Mucosa of gallbladder (tissue), 1 donor: ENCODE results near the gene ADAMTS1. TPM values are rescaled to one million over a fixed set of nuclear protein-coding genes. Genes with fewer than 3 reads are reported as not detected.
"Not testable (repeated sequence)": the region's sequence is repeated elsewhere in the genome, so short reads cannot be mapped to it uniquely, and the experiment has no call there.

Source experiments
- DNase-seq: peaks from one replicate; pipeline ENCODE4 v3.0.0-alpha.2; 2020; ENCODE audit warnings: low spot score
- total RNA-seq: library from RNA; stranded (reverse); gene quantifications from one replicate; pipeline ENCODE4 v1.2.1, GENCODE V29; 2021
- donor health status: DM: no; HTN: no; CAD: no.

ADAMTS1 gene
- total RNA-seq, result 74.7 TPM

GRCh38 chr21:26845066-26845758, at the start of gene ADAMTS1:
Gene ADAMTS1 (minus strand): TSS chr21:26845409. CDS start chr21:26844954, 455 bp downstream.
- peak; percentile 86 for DNase-seq

- no peak for DNase-seq
These were observed 46.9 kb upstream of the ADAMTS1 start for GRCh38 chr21:26892151-26892550.

GRCh38 chr21:26888931-26889330, 43.7 kb upstream of the ADAMTS1 start:
- no peak for DNase-seq

DNA sequence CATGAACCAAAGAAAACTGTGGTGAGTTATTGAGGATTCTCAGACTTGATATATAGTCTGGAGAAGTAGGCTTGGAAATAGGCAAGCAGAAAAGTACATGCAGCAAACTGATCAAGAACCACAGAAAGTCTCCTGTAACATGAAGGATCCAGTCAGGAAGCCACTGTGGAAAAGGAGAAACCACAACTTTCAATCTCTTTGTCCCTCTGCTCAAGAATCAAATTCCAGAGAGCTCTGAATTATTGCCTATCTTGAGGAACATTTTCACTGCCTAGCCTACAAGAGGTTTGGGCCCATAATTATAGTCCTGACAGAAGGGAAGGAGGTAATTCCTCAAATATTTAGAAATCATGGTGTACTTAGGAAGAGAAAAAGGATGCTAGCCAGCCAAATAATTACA, 43.0 kb upstream of the ADAMTS1 start:
- no peak for DNase-seq

GRCh38 chr21:26887251-26887650, 42.0 kb upstream of the ADAMTS1 start:
- DNase-seq, result no peak

- DNase-seq, result no peak
These were observed 39.2 kb upstream of the ADAMTS1 start for GRCh38 chr21:26884436-26884835.

- no peak for DNase-seq
These were observed 38.6 kb upstream of the ADAMTS1 start for GRCh38 chr21:26883768-26884167.

DNA sequence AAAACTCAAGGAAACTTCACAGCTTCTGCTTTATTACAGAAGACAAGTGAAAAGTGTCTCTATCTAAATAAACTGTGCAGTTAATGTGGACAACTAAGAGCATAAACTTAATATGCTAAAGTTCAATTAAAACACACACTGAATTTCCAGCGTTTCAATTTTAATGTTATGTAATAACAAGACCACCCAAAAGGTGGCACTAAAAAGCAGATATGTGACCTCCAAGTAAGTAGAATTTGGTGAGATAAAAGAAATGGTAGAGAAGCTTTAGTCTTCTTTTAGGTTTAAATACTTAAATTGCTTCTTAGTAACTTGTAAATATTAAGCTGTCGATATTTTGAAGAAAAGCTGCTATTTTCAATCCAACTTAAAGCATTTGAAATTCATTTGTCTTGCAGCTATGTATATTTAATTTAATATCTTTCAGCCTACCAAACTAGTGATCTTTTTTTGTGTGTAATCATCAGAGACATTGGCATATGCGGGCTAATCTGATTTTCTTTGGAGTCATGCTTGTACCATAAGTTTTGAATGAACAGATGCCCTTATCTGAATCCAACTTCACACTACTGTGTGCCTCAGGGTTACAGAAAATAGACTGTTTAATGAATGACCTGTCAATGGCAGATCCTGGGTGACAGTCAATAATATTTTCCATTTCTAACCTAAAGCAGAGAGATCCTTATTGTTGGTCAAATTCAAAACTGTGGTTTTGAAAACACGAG, 36.5 kb upstream of the ADAMTS1 start:
- DNase-seq, result no peak

GRCh38 chr21:26877018-26877417, 31.8 kb upstream of the ADAMTS1 start:
- DNase-seq, result no peak

DNA sequence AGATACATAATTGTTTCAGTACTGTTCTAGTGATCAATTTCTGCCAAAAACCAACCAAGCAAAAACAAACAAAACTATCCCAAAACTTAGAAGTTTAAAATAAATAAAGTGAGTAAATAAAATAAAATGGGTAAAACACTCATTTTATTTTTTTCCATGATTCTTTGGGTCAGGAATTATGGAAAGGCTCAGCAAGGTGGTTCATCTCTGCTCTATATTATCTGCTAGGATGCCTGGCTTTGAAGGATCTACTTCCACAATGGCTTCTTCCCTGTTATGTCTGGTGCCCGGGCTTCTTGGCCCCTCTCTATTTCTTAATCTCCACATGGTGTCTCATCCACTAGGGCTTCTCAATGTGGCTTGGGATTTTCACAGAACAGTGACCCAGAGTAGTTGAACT, 29.1 kb upstream of the ADAMTS1 start:
- DNase-seq, result no peak

DNA sequence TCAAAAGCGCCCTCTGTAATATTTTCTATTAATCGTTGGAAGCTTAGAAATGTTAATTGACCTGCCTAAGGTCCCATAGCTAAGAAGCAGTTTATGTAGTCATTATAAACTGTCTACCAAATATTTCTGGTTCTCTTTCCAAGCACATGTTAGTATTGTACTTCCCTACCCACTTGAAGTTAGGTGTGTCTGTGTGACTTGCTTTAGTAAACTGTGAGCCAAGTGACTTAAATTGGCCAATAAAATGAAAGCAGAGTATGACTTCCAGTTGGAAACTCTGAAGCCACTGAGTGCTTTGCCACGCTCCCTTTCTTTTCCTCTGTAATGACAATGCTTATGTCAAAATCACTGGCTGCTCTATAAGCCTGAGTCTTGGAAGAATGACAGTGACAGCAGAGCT, 20.6 kb upstream of the ADAMTS1 start:
- DNase-seq, result no peak

DNA sequence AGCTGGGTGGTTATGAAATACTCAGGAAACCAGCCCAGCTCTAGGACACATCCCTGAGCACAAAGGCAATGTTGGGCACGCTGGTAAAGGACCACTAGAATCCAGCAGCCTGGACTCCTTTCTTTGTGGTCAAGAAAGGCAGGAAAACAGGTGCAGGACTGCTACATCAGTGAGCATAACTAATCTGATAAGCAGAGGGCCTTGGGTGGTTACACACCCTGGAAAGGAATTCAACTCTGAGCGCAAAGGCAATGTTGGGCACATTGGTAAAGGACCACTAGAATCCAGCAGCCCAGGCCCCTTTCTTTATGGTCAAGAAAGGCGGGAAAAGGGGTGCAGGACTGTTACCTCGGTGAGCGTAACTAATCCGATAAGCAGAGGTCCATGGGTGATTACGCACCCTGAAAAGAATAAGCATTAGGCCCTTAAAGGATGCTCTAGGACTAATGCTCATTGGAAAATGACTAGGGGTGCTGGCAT, 11.7 kb upstream of the ADAMTS1 start:
- DNase-seq, result not testable (repeated sequence)

- DNase-seq, result not testable (repeated sequence)
These were observed 9.5 kb upstream of the ADAMTS1 start for GRCh38 chr21:26854695-26855094.

DNA sequence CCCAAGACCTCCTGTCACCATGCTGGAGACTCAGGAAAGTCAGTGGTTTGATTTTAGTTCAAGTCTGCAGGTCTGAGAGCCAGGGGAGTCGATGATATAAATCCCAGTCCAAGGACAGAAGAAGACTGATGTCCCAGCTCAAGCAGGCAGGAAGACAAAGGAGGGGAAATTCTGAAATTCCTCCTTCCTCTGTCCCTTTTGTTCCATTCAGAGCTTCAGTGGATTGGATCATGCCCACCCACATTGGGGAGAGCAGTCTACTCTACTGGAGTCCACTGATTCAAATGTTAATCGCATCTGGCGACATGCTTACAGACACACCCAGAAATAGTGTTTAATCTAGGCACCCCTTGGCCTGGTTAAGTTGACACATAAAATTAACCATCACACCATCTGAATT, 7.2 kb upstream of the ADAMTS1 start:
- no peak for DNase-seq

- DNase-seq, result no peak
These were observed 6.1 kb upstream of the ADAMTS1 start for GRCh38 chr21:26851109-26851944.

- DNase-seq, result no peak
These were observed 5.0 kb upstream of the ADAMTS1 start for GRCh38 chr21:26850116-26850643.

GRCh38 chr21:26849428-26850115, 4.4 kb upstream of the ADAMTS1 start:
- no peak for DNase-seq

GRCh38 chr21:26847921-26848320, 2.7 kb upstream of the ADAMTS1 start:
- DNase-seq, result no peak

DNA sequence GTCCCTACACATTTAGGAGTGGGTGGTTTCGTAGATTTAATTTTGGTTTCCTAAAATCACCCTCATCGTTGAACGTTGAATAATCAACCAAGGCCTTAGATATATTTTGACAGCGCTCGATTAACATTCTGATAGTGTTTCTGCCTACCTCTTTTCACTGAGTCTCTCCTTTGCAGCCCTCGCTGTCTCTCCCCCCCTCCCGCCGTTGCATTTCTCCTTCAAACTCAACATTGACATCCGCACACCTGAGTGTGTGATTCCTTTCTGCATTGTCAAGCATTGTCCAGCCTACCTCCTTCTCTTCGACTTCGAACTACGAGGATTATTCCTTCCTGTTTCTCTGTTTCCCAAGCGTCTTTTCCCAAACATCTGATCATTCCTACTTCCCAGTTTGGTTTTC, 1.8 kb upstream of the ADAMTS1 start:
- no peak for DNase-seq

- DNase-seq, result peak; percentile 75
These were observed 1.1 kb upstream of the ADAMTS1 start for GRCh38 chr21:26846036-26846931.

DNA sequence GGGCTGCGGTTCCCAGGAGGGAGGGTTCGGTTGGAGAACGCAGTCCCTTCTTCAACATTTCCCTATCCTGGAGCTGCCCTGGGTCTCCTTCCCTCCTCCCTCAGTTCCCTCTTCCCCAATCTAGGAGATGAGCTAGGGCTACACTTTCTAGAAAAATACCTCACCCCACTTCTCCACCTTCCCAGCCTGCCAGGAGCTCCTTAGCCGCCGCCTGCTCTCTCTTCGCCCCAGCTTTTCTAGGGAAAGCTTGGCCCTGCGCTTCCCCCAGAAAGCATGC, 488 bp upstream of the ADAMTS1 start:
- no peak for DNase-seq
